Immature natural killer cell (primary cell): ENCODE results near the gene DNAL1. TPM values are rescaled to one million over a fixed set of nuclear protein-coding genes. Genes with fewer than 3 reads are reported as not detected.

Source experiments
- DNase-seq, 3 donors: peaks; one replicate each; pipeline ENCODE4 v3.0.0; 2022; ENCODE audit warnings: mixed read lengths in 1 of 3
- H3K27ac Mint-ChIP-seq, 6 donors: one replicate each; pipeline ENCODE4 v1.8.0; 2020; ENCODE audit warnings: mixed read lengths in 6 of 6, mild to moderate bottlenecking in 5 of 6, inconsistent platforms in 4 of 6, moderate library complexity in 3 of 6
- H3K27me3 Mint-ChIP-seq, 3 donors: one replicate each; pipeline ENCODE4 v1.8.0; 2020 to 2021; ENCODE audit warnings: low read depth in 3 of 3, mild to moderate bottlenecking in 3 of 3, mixed read lengths in 3 of 3, moderate library complexity in 3 of 3, inconsistent platforms in 1 of 3
- H3K36me3 Mint-ChIP-seq, 3 donors: one replicate each; pipeline ENCODE4 v1.8.0; 2020; ENCODE audit warnings: mixed read lengths in 3 of 3, inconsistent platforms in 2 of 3, mild to moderate bottlenecking in 2 of 3
- H3K4me1 Mint-ChIP-seq, 2 donors: one replicate each; pipeline ENCODE4 v1.8.0; 2020; ENCODE audit warnings: inconsistent platforms in 2 of 2, mild to moderate bottlenecking in 2 of 2, mixed read lengths in 2 of 2, moderate library complexity in 1 of 2
- H3K4me3 Mint-ChIP-seq, 5 donors: one replicate each; pipeline ENCODE4 v1.8.0; 2020; ENCODE audit warnings: mild to moderate bottlenecking in 5 of 5, mixed read lengths in 5 of 5, inconsistent platforms in 3 of 5, moderate library complexity in 3 of 5
- H3K9me3 Mint-ChIP-seq, 6 donors: one replicate each; pipeline ENCODE4 v1.8.0; 2020; ENCODE audit warnings: mild to moderate bottlenecking in 6 of 6, mixed read lengths in 6 of 6, inconsistent platforms in 4 of 6, moderate library complexity in 3 of 6
- polyA plus RNA-seq, 3 donors: library from polyadenylated mRNA; unstranded; fragments of 300-500 nt; fragmentation: Illumina TruSeq; gene quantifications; one replicate each; pipeline ENCODE4 v1.2.3, GENCODE V29; 2021

DNAL1 gene
- polyA plus RNA-seq, 3 donors from 2014 or later = 3.5 to 7.7 (median 4.4) TPM

DNA sequence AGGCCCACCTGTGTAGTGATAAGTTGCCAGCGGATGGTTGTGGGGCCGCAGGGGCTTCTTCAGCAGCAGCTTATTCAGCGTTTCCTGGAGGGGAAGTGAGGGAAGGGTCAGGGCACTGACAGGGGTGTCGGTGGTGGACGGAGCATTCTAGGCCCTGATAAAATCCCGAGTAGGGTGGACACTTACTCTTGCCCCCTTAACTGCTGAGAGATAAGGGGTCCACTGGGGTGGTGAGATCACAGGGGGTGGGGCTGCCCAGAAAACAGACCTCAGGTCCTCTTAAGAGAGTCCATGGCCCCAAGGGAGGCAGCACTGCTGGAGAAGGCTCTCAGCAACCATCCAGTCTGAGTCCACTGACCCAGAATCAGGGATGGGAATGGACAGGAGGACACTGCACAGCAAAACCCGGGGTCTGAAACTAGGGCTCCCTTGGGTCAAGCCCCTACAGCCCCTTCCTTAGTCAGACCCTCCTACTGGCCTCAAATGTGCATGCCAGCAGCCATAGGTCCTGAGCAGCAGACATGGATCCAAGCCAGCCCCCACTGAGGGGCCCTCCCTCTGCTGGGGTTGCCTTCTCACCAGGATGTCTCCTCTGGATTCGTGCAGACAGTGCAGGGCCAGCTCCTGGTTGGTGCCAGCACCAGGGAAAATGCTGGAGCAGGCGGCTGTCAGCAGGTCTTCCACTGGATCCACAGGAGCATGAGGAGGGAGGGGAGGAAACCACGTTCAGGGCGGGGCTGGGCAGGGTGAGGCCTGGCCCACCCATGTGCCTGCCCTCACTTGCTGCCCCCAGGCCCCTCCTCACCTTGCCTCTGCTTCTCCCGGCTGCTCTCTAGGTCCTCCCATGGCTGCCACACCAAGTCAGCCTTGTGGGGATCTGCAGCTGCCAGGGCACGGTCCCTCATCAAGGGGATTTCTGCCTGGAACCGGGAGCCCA is 81.5 kb downstream of the DNAL1 start:
- Mint-ChIP-seq H3K36me3 (peaks cover 4 to 48% (median 32%) of the 10 kb centered on the region in 3 donors), H3K4me3 (no peak overlapping the region)

DNA sequence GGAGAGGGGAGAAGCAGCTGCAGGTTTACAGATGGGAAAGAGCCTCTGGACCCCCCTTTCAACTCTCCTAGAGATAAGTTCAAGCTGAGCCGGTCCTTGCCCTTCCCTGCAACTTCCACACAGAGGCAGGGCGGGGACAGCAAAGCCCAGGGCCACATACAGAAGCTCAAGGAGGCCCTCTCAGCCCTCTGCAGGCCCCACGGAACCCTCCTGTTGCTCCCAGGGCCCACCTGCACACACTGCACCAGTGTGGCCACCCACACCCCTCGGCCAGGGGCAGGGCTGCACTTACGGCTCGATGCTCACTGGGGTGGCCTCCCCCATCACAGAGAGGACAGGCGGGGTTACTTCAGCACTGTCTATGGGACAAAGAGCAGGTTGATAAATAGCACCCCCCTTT is 82.4 kb downstream of the DNAL1 start:
- Mint-ChIP-seq H3K27ac (peak overlapping the region in 3 of 6 donors; percentile 55 to 75 (median 66)), H3K4me1 (peaks cover 13 to 15% of the 10 kb centered on the region in 2 donors), H3K4me3 (no peak overlapping the region), H3K36me3 (peaks cover 4 to 45% (median 31%) of the 10 kb centered on the region in 3 donors), H3K27me3 (no peaks in the 10 kb centered on the region), H3K9me3 (no peaks in the 10 kb centered on the region)
- no peak for DNase-seq

More for the DNA sequence above, 81.5 kb downstream of the DNAL1 start:
- Mint-ChIP-seq H3K4me1 (peaks cover 10 to 11% of the 10 kb centered on the region in 2 donors), H3K27ac (peak overlapping the region in 4 of 6 donors; percentile 17 to 75 (median 60)), H3K9me3 (no peaks in the 10 kb centered on the region), H3K27me3 (peaks cover 0 to 2% (median 0%) of the 10 kb centered on the region in 3 donors)
- DNase-seq = no peak

DNA sequence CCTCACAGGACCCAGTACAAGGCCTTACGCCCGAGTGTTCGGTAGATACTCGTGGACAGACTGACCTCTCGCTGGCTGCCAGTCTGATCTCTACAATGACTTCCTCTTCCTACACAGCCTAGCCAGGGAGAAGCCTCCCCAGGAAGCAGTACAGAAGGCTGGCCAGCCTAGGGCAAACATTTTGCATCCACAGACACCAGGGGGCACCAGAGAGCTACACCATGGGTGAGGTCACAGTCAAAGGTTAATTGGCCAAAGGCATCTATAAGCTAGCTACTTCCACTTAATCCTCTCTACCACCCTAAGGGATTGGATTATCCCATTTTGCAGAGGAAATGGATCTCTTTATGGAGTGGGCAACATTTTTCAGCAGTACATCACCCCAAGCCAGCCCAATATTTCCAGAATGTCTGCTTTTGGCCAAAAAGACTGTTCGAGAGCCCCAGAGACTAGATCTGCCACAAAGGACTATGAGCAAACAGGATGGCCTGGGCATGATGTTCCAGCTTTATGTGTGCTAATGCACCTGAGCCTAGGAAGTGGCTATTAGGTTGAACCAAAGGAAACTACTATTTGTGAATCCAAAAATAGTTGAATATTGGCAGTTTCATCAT is 84.0 kb downstream of the DNAL1 start:
- H3K27me3 Mint-ChIP-seq = no peaks in the 10 kb centered on the region
- peak; percentile 75 to 80 (median 78) for DNase-seq
- peaks cover 13 to 16% of the 10 kb centered on the region in 2 donors for H3K4me1 Mint-ChIP-seq
- peak overlapping the region; percentile 47 to 81 (median 73) for H3K27ac Mint-ChIP-seq
- no peaks in the 10 kb centered on the region for H3K9me3 Mint-ChIP-seq
- H3K36me3 Mint-ChIP-seq = peaks cover 0 to 32% (median 22%) of the 10 kb centered on the region in 3 donors
- H3K4me3 Mint-ChIP-seq = no peak overlapping the region

DNA sequence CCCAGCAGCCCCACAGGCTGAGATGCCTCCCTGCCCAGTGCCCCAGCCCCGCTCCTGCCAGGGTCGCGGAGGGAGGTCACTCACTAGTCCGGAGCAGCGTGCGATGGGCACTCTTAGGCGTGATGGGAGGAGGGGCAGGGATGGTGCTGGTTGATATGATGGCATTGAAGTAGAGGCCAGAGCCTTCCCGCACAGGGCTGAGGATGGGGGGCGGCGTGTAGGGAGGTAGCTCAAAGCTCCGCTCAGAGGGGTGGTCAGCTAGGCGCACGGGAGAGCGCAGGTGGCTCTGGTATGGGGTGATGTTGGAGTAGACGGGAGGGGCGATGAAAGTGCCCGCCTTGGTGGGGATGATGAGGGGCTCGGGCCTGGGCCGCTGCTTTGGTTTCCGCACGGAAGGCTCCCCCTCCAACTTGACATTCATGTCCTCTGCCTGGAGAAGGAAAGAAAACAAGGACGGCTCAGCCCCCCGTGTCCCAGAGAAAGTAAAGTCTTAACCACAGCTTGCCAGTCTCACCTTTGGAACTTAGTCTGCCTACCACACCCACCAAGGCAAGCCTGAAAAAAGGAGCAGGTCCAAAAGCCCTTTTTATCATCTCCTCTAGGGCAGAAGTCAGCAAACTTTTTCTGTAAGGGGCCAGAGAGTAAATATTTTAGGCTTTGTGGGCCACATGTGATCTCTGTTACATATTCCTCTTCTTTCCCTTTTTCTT is 84.9 kb downstream of the DNAL1 start:
- H3K9me3 Mint-ChIP-seq = peaks cover 0 to 1% (median 0%) of the 10 kb centered on the region in 6 donors
- H3K27ac Mint-ChIP-seq = peak overlapping the region; percentile 20 to 79 (median 66)
- H3K36me3 Mint-ChIP-seq = peaks cover 3 to 33% (median 18%) of the 10 kb centered on the region in 3 donors
- peaks cover 15 to 19% of the 10 kb centered on the region in 2 donors for H3K4me1 Mint-ChIP-seq
- H3K27me3 Mint-ChIP-seq = no peaks in the 10 kb centered on the region
- no peak for DNase-seq
- H3K4me3 Mint-ChIP-seq = no peak overlapping the region

DNA sequence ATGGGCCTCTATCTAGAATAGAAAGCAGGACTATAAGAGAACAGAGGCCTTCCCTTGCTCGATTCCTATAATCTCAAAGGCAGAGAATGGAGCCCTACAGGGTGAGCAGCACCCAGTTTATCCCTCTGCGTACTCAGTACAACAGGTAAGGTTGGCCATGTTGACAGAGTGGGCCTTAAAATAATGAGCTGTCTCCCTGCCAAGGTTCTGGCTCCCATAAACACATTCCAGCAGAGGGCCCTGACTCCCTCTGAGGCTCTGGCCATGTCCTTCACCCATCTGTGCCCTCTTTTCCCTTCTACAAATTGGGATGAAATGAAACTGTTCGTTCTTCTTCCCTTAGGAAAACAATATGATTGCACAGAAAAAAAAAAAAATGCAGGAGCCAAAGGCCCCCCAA is 86.3 kb downstream of the DNAL1 start:
- H3K4me1 Mint-ChIP-seq = peaks cover 15 to 22% of the 10 kb centered on the region in 2 donors
- peak overlapping the region in 3 of 6 donors; percentile 34 to 74 (median 40) for H3K27ac Mint-ChIP-seq
- no peak overlapping the region for H3K4me3 Mint-ChIP-seq
- H3K9me3 Mint-ChIP-seq = peaks cover 0 to 1% (median 0%) of the 10 kb centered on the region in 6 donors
- peaks cover 6 to 35% (median 15%) of the 10 kb centered on the region in 3 donors for H3K36me3 Mint-ChIP-seq
- H3K27me3 Mint-ChIP-seq = no peaks in the 10 kb centered on the region
- no peak for DNase-seq

DNA sequence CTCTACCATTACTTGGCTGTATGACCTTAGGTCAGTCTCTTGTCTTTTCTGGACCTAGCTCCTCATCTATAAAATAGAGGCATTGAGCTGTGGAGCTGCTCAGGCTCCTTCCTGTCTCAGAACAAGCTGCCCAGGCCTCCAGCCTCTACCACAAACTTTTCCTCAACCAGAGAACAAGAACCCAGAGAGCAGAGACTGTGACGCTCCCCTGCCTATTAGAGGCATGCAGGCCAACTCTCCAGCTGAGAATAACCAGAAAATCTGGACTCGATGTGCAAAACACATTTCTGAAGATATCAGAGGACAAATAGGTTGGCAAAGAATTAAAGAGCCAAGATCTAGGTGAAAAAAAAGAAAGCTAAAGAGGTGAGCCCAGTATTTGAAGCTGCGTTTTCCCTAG is 87.2 kb downstream of the DNAL1 start:
- H3K4me1 Mint-ChIP-seq = peaks cover 17 to 22% of the 10 kb centered on the region in 2 donors

DNA sequence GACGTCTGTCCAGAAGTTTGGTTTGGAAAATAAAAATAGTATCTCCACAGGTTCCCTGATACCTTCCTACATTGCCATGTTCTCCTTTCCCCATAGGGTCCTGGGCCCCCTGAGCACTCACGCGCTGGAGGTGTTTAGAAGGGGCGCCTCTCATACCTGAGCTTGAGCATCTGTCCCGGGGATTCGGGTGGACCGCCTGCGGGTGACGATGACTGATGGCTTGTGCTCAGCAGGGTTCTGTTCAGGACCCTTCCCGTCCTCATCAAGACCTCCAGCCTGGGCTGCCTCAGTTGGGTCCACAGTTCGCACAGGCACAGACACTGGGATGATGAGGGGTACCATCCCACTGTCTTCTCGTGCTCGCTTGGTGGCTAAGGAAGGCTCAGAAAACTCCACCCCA is 92.1 kb downstream of the DNAL1 start:
- H3K36me3 Mint-ChIP-seq = peaks cover 3 to 22% (median 6%) of the 10 kb centered on the region in 3 donors

More for the DNA sequence above, 87.2 kb downstream of the DNAL1 start:
- H3K36me3 Mint-ChIP-seq = peaks cover 6 to 41% (median 15%) of the 10 kb centered on the region in 3 donors
- no peak overlapping the region for H3K4me3 Mint-ChIP-seq
- H3K9me3 Mint-ChIP-seq = peaks cover 0 to 1% (median 0%) of the 10 kb centered on the region in 6 donors
- no peaks in the 10 kb centered on the region for H3K27me3 Mint-ChIP-seq
- no peak for DNase-seq
- peak overlapping the region in 3 of 6 donors; percentile 6 to 48 (median 38) for H3K27ac Mint-ChIP-seq

DNA sequence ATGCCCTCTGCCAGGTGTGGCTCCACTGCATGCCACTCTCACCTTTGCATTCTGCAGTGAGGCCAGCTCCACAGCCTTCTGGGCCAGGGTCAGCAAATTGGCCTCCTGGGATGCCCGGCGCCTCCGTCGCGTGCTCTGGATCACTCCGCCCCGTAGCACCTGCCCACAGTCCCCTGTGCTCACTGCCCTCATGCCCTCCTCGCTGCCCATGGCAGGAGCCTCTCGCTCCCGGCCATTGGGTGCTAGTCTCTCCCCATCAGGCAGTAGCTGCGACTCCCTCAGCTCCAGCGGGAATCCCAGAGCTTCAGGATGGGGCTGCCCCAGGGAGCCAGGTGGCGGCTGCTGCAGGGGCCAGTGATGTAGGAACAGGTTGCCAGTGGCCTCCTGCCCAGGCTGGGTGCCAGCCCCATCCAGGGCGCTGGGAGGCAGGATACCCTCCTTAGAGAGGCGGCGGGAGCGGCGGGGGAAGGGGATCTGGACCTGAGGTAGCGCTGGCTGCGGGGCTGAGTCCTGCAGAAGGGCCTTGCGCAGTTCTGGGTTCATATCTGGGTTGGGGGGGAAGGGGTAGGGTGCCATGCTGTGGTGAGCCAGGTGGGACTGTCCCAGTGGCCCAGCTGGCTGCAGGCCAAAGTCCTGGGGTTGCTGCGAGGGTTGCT is 93.9 kb downstream of the DNAL1 start:
- H3K36me3 Mint-ChIP-seq = peaks cover 0 to 19% (median 6%) of the 10 kb centered on the region in 3 donors
- peak overlapping the region in 1 of 6 donors; percentile 24 for H3K27ac Mint-ChIP-seq
- no peak overlapping the region for H3K4me3 Mint-ChIP-seq
- H3K9me3 Mint-ChIP-seq = peaks cover 0 to 1% (median 0%) of the 10 kb centered on the region in 6 donors
- H3K27me3 Mint-ChIP-seq = peaks cover 0 to 16% (median 3%) of the 10 kb centered on the region in 3 donors
- peaks cover 48 to 54% of the 10 kb centered on the region in 2 donors for H3K4me1 Mint-ChIP-seq
- DNase-seq = no peak

More for the DNA sequence above, 92.1 kb downstream of the DNAL1 start:
- Mint-ChIP-seq H3K4me1 (peaks cover 33 to 40% of the 10 kb centered on the region in 2 donors), H3K9me3 (peaks cover 0 to 1% (median 0%) of the 10 kb centered on the region in 6 donors), H3K27me3 (peaks cover 0 to 4% (median 0%) of the 10 kb centered on the region in 3 donors), H3K27ac (peak overlapping the region in 2 of 6 donors; percentile 11 to 43), H3K4me3 (no peak overlapping the region)
- DNase-seq = no peak

DNA sequence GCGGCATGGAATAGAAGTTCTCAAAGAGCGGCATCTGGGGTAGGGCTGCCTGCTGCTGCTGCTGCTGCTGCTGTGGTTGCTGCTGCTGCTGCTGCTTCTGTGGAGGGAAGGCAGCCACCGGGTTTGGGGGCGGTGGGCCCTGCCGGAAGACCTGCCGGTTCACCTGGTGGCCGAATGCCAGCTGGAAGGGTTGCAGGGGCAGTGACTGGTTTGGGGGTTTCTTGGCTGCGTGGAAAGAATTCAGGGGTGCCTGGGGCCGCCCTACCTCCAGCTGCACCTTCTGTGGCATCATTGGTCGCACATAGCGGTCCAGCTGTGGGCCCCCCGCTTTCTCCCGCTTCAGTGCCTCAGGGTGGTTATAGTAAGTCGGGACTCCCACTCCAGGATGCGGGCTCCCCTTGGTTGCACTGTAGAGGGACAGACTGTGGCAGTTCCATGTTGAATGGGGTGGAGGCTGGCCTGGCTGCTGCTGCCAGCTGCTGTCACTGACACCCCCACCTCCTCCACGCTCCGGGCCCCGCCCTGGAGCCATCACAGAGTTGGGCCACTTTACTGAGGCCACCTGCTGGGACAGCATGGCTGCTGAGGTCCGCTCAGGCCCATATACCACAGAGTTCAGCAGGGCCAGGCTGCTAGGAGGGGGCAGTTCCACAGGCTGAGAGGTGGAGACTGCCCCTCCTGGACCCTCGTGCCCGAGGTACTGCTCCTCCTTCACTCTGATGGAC is 94.5 kb downstream of the DNAL1 start:
- Mint-ChIP-seq H3K4me1 (peaks cover 55 to 60% of the 10 kb centered on the region in 2 donors), H3K36me3 (peaks cover 0 to 19% (median 6%) of the 10 kb centered on the region in 3 donors), H3K27ac (peak overlapping the region in 3 of 6 donors; percentile 24 to 98 (median 98)), H3K27me3 (peaks cover 0 to 16% (median 3%) of the 10 kb centered on the region in 3 donors), H3K9me3 (no peaks in the 10 kb centered on the region), H3K4me3 (no peak overlapping the region)
- DNase-seq = no peak

DNA sequence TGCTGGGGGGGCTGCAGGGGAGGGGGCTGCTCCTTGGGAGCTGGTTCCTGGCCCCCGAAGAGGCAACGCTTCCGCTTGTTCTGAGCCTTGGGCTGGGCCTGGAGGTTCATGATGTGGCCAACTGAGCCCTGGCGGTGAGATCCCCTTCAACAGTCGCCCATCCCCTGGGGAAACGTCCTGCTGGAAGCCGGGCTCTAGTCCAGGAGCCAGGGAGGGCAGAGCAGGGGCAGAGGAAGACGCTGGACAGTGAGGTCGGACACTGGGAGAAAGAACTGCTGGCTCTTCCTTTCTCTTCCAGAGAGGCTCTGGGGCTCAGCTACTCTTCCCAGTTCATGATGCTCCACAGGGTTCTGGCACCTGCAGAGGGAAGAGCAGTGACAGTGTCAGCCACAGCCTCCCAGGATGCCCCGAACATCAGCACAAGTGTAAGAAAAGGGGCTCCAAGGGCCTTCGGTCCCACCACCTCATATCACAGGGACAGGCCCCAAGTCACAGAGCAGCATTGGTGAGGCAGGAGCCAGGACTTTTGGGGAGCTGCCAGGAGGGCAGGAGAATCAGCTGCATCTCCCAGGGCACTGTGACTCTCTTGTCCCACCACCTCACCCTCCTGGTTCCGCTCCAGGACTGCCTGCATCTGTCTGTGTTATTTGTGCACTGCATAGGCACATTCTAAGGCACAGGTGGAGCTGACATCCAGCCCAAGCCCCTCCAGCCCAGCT is 95.3 kb downstream of the DNAL1 start:
- H3K4me3 Mint-ChIP-seq = peak overlapping the region; percentile 5 to 91 (median 54)
- no peaks in the 10 kb centered on the region for H3K9me3 Mint-ChIP-seq
- H3K27ac Mint-ChIP-seq = peak overlapping the region; percentile 90 to 98 (median 96)
- peaks cover 61% of the 10 kb centered on the region in 2 donors for H3K4me1 Mint-ChIP-seq
- DNase-seq = no peak
- H3K36me3 Mint-ChIP-seq = peaks cover 0 to 12% (median 0%) of the 10 kb centered on the region in 3 donors
- H3K27me3 Mint-ChIP-seq = peaks cover 0 to 16% (median 3%) of the 10 kb centered on the region in 3 donors

DNA sequence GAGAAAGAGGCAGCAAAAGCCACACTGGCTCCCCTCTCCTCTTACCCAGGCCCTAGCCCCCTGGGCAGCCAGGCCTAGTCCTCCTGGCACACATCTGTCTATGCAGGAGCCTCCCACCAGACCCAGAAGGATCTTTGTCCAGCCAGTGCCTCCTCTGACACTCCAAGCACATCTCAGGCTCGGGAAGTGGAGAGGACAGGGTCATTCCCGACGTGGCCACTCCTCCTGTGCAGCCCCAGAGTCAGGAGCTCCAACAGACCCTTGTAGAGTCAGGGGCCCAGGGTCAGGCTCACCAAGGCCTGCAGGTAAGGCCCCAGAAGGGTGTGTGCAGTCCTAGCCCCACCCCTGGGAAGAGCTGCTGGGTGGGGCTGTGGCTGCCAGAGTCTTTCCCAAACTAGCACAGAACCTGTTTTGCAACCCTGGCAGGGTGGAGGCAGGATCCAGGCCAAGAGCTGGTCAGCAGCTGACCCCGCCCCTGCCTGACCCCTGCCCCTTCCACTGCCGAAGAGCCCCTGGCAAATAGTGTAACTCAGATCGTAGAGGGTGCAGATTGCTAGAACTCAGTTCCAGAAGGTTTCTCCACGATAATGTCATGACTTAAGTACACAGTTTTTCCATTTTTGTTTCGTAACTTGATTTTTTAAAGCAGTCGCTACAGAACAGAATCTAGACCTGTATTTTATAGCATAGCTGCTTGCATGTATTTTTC is 96.0 kb downstream of the DNAL1 start:
- no peaks in the 10 kb centered on the region for H3K9me3 Mint-ChIP-seq
- H3K4me1 Mint-ChIP-seq = peaks cover 68% of the 10 kb centered on the region in 2 donors
- no peak for DNase-seq
- peaks cover 2 to 16% (median 3%) of the 10 kb centered on the region in 3 donors for H3K27me3 Mint-ChIP-seq
- H3K27ac Mint-ChIP-seq = peak overlapping the region; percentile 90 to 98 (median 96)
- H3K4me3 Mint-ChIP-seq = peak overlapping the region; percentile 76 to 92 (median 85)
- H3K36me3 Mint-ChIP-seq = peaks cover 0 to 8% (median 0%) of the 10 kb centered on the region in 3 donors
